GM12878 (cell line): Measurements from ENCODE around the gene ATP6V0C. TPM values are rescaled to one million over a fixed set of nuclear protein-coding genes. Genes with fewer than 3 reads are reported as not detected.

ENCODE experiments used
- ATAC-seq: fragments of 200-7000 bp; cut with Tn5 transposase; 3 replicates; pipeline ENCODE4 v1.9.1; 2020; ENCODE audit warnings: mild to moderate bottlenecking, moderate library complexity
- BruUV-seq: library from RNA; stranded (reverse); fragments of 400-500 nt; replicated peaks from 2 replicates; lab custom pipeline; 2021; lab: Mats Ljungman, UMichigan
- CTCF ChIA-PET: fragments of 300-600 bp; sonication (Branson Sonifier 250); formaldehyde crosslinking; extraction: SDS; loops from one replicate; lab custom pipeline; 2021; ENCODE audit warnings: inconsistent platforms; lab: Yijun Ruan, JAX
- POLR2A ChIA-PET: fragments of 350-600 bp; formaldehyde crosslinking; extraction: SDS; loops from one replicate; lab custom pipeline; 2021; ENCODE audit warnings: inconsistent platforms; lab: Charles Lee
- RAD21 ChIA-PET: fragments of 300-600 bp; sonication (Branson Sonifier 250); formaldehyde crosslinking; loops from one replicate; lab custom pipeline; 2023; ENCODE audit warnings: antibody characterized with exemption; ENCODE audit not compliant: unreplicated experiment; lab: Charles Lee
- SMC1A ChIA-PET: fragments of 300-600 bp; sonication (Branson Sonifier 250); formaldehyde crosslinking; loops from one replicate; lab custom pipeline; 2023; ENCODE audit not compliant: unreplicated experiment, uncharacterized antibody; lab: Charles Lee
- DNase-seq: peaks from one replicate; pipeline ENCODE4 v3.0.0-alpha.2; 2011; ENCODE audit warnings: low read depth, low spot score
- FAIRE-seq: peaks from 3 replicates; lab custom pipeline; 2011; peaks lifted over from hg19 to GRCh38; lab: Jason Lieb, UNC
- H2AFZ ChIP-seq: 2 replicates; pipeline ENCODE4 v1.6.0; 2011; ENCODE audit warnings: low read depth, low read length, control low read depth; ENCODE audit not compliant: control insufficient read depth
- H3K27ac ChIP-seq: 2 replicates; pipeline ENCODE4 v1.5.1; 2011; ENCODE audit warnings: control low read depth; ENCODE audit not compliant: control insufficient read depth, insufficient read depth
- H3K27me3 ChIP-seq, 2 experiments: replicated peaks in 1 of 2; 2 replicates each; pipeline versions ENCODE4 v1.6.0 to v1.6.1; 2011; ENCODE audit warnings: low read length in 1 of 2; ENCODE audit not compliant: control insufficient read depth in 2 of 2, insufficient read depth in 2 of 2
- H3K36me3 ChIP-seq, 2 experiments: 2 replicates each; pipeline ENCODE4 v1.5.1; 2011; ENCODE audit warnings: low read length in 1 of 2; ENCODE audit not compliant: control insufficient read depth in 2 of 2, insufficient read depth in 2 of 2
- H3K4me1 ChIP-seq: 2 replicates; pipeline ENCODE4 v1.6.1; 2011; ENCODE audit warnings: mild to moderate bottlenecking, low read length, moderate library complexity, mixed read lengths; ENCODE audit not compliant: control insufficient read depth, insufficient read depth
- H3K4me2 ChIP-seq: 2 replicates; pipeline ENCODE4 v1.6.0; 2011; ENCODE audit warnings: control low read depth; ENCODE audit not compliant: control insufficient read depth, insufficient read depth
- H3K4me3 ChIP-seq: fragments of 200-600 bp; sonication (generic); 2 replicates; pipeline ENCODE4 v1.5.1; 2016
- H3K79me2 ChIP-seq: 2 replicates; pipeline ENCODE4 v1.6.0; 2011; ENCODE audit warnings: low read length; ENCODE audit not compliant: control insufficient read depth, insufficient read depth
- H3K9ac ChIP-seq: 2 replicates; pipeline ENCODE4 v1.8.0; 2011; ENCODE audit warnings: low read length, control low read depth, mixed read lengths; ENCODE audit not compliant: control insufficient read depth, insufficient read depth
- H3K9me3 ChIP-seq: replicated peaks from 3 replicates; pipeline ENCODE4 v1.5.1; 2011; ENCODE audit warnings: mild to moderate bottlenecking, low read length; ENCODE audit not compliant: control insufficient read depth, insufficient read depth
- H4K20me1 ChIP-seq: 2 replicates; pipeline ENCODE4 v1.6.0; 2011; ENCODE audit not compliant: control insufficient read depth, insufficient read depth
- EED ChIP-seq: sonication (generic); IDR thresholded peaks from 2 replicates; pipeline ENCODE4 v1.6.1; 2016; ENCODE audit warnings: antibody characterized with exemption, low read depth
- EGR1 ChIP-seq, 2 experiments: IDR thresholded peaks; 1 replicate in 1 of 2; 2 replicates in 1 of 2; pipeline ENCODE4 v1.6.1; 2011 to 2012; ENCODE audit warnings: low read depth in 2 of 2, low read length in 2 of 2, borderline replicate concordance in 1 of 2, mild to moderate bottlenecking in 1 of 2, moderate library complexity in 1 of 2
- HCFC1 ChIP-seq: fragments of 150-350 bp; IDR thresholded peaks from 2 replicates; pipeline ENCODE4 v1.6.1; 2014; ENCODE audit warnings: low read length
- RCOR1 ChIP-seq: conservative IDR thresholded peaks from 2 replicates; pipeline ENCODE4 v1.6.1; 2012; ENCODE audit warnings: low read depth, low read length, improper control_type of control experiment
- RELA ChIP-seq: fragments of 450-650 bp; IDR thresholded peaks from 2 replicates; pipeline ENCODE4 v1.8.0; 2014; ENCODE audit warnings: borderline replicate concordance; ENCODE audit not compliant: partially characterized antibody
- TCF12 ChIP-seq: IDR thresholded peaks from 2 replicates; pipeline ENCODE4 v1.6.1; 2011; ENCODE audit warnings: low read depth, mild to moderate bottlenecking, low read length
- WGBS: methylation state at CpG from one replicate; pipeline ENCODE4 v1.1.6; 2016; ENCODE audit warnings: low lambda C conversion rate; ENCODE audit not compliant: insufficient replicate concordance, insufficient coverage; ENCODE audit errors: missing lambda C conversion rate; 5-methylcytosine and 5-hydroxymethylcytosine counted together
- in situ Hi-C: fragments of 300-500 bp; cut with MboI; formaldehyde crosslinking; loops from 9 replicates; pipeline ENCODE4 v1.14.3; 2018; ENCODE audit warnings: mixed read lengths
- intact Hi-C: fragments of 100-400 bp; cut with micrococcal nuclease; formaldehyde crosslinking; loops from one replicate; pipeline ENCODE4 v1.14.2; 2022; ENCODE audit not compliant: unreplicated experiment
- polyA plus RNA-seq, 11 experiments: library from polyadenylated mRNA; depleted of rRNA in 4 of 11; unstranded in 6 of 11; stranded (reverse) in 5 of 11; fragments of >200 nt; fragmentation: Nextera tagmentation in 4 of 11; fragmentation: Illumina TruSeq in 1 of 11; extraction: Ambion mirVana in 4 of 11; extraction: Trizol in 1 of 11; gene quantifications; 1 replicate in 1 of 11; 2 replicates in 10 of 11; pipeline versions ENCODE4 v1.2.1 to v1.2.3, GENCODE V29; 2011 to 2016; ENCODE audit warnings: inconsistent platforms in 2 of 11, missing spikeins in 2 of 11, low read depth in 1 of 11
- total RNA-seq, 4 experiments: library from RNA; depleted of rRNA in 3 of 4; stranded (reverse); fragments of >200 nt in 3 of 4; fragmentation: Illumina TruSeq in 1 of 4; extraction: Trizol in 1 of 4; gene quantifications; 2 replicates each; pipeline versions ENCODE4 v1.2.1 to v1.2.3, GENCODE V29; 2013 to 2021

ATP6V0C gene
- total and polyA plus RNA-seq, 10 of the 15 experiments (the other 5 are each of a cell fraction or from before 2014, with no cell fraction given), result 2.4 to 135 (median 18.4) TPM

GRCh38 chr16:2470603-2471015 is 43.1 kb upstream of the ATP6V0C start:
- in situ Hi-C loops (no loop called here), intact Hi-C loops (no loop called here)
- 15% methylated on average over 9 of the region's 9 CpGs for WGBS
- ATAC-seq (no peak), FAIRE-seq (no peak), DNase-seq (no peak)
- Histone ChIP-seq H3K4me3 (no peak overlapping the region), H3K9me3 (no peaks in the 10 kb centered on the region), H3K9ac (no peak overlapping the region), H3K27ac (no peak overlapping the region), H3K4me2 (no peak overlapping the region), H2AFZ (no peak overlapping the region), H3K79me2 (no peaks in the 10 kb centered on the region), H4K20me1 (no peaks in the 10 kb centered on the region), H3K27me3 (peaks cover 0 to 2% of the 10 kb centered on the region in 2 experiments; a peak in 1 of 4 replicates), H3K4me1 (peaks cover 17% of the 10 kb centered on the region), H3K36me3 (no peaks in the 10 kb centered on the region)
- ChIA-PET RAD21 (interaction anchor here (1.2 to 3.5 kb wide), 4 partner anchors 11 to 42 kb away, joined by 3 to 17 read pairs (median 6); partner anchors contain the start of gene TEDC2), SMC1A (interaction anchor here (0.8 kb wide), 1 partner anchor 40 kb away, joined by 3 read pairs; no protein-coding TSS in a partner anchor), POLR2A (interaction anchor here (0.6 to 1.4 kb wide), 2 partner anchors 32 to 41 kb away, joined by 4 to 5 read pairs; partner anchors contain the start of gene CCNF), CTCF (interaction anchor here (1.8 to 2.6 kb wide), 2 partner anchors 16 to 42 kb away, joined by 4 to 20 read pairs; partner anchors contain the start of gene CCNF)
- no TSS peak for BruUV-seq
- TF ChIP-seq RELA (no peak), EGR1 (IDR thresholded peaks at IDR 0.05; ENCODE audit: borderline replicate concordance in 1 of 2, low read depth in 2 of 2, low read length in 2 of 2) (no peak), RCOR1 (no peak), HCFC1 (no peak), TCF12 (no peak), EED (no peak)
